Measurements from ENCODE around the gene KRT36. TPM values are rescaled to one million over a fixed set of nuclear protein-coding genes. Genes with fewer than 3 reads are reported as not detected.

KRT36 gene
- total and polyA plus RNA-seq, 10 of the 15 experiments (the other 5 are each of a cell fraction or from before 2014, with no cell fraction given), result not detected

GRCh38 chr17:41490000-41490990 lies 585 bp upstream of the KRT36 start:
- in situ Hi-C loops (cut with MboI), result no loop called here
- ChIA-PET POLR2A (no interaction called here), SMC1A (ENCODE audit: uncharacterized antibody, unreplicated experiment) (interaction anchor here (1.6 kb wide), 1 partner anchor 580 kb away, joined by 4 read pairs; no protein-coding TSS in a partner anchor), CTCF (interaction anchor here (0.6 to 1.6 kb wide), 3 partner anchors 58 to 182 kb away, joined by 3 to 5 read pairs (median 4); partner anchors contain the start of gene KRTAP16-1), RAD21 (ENCODE audit: unreplicated experiment) (no interaction called here)
- H3K27me3 ChIP-seq (replicated peaks in 1 of 2; ENCODE audit: control insufficient read depth in 2 of 2, insufficient read depth in 2 of 2, low read length in 1 of 2), result peaks cover 0 to 2% of the 10 kb centered on the region in 2 experiments; a peak in 2 of 4 replicates
- no peak overlapping the region for H3K27ac ChIP-seq (ENCODE audit: control insufficient read depth, insufficient read depth)
- H3K79me2 ChIP-seq (ENCODE audit: control insufficient read depth, insufficient read depth, low read length), result no peaks in the 10 kb centered on the region
- H3K9me3 ChIP-seq (replicated peaks; ENCODE audit: control insufficient read depth, insufficient read depth, low read length), result no peaks in the 10 kb centered on the region
- FAIRE-seq (no peak), ATAC-seq (no peak), DNase-seq (ENCODE audit: low read depth, low spot score) (no peak)
- BruUV-seq (replicated peaks), result no TSS peak
- H4K20me1 ChIP-seq (ENCODE audit: control insufficient read depth, insufficient read depth), result no peaks in the 10 kb centered on the region
- intact Hi-C loops (cut with micrococcal nuclease; ENCODE audit: unreplicated experiment), result no loop called here
- H3K9ac ChIP-seq (ENCODE audit: control insufficient read depth, insufficient read depth, low read length), result no peak overlapping the region
- no peak overlapping the region for H2AFZ ChIP-seq (ENCODE audit: control insufficient read depth, low read depth, low read length)
- H3K4me1 ChIP-seq (ENCODE audit: control insufficient read depth, insufficient read depth, low read length), result no peaks in the 10 kb centered on the region
- no peak for TF ChIP-seq YY1 (IDR thresholded peaks at IDR 0.05; ENCODE audit: low read depth, low read length)
- no peak for TF ChIP-seq ZNF274 (IDR thresholded peaks at IDR 0.05; ENCODE audit: insufficient read depth, insufficient read length)
- TF ChIP-seq STAT1 (conservative IDR thresholded peaks at IDR 0.05), result no peak
- TF ChIP-seq, protein P1, sequence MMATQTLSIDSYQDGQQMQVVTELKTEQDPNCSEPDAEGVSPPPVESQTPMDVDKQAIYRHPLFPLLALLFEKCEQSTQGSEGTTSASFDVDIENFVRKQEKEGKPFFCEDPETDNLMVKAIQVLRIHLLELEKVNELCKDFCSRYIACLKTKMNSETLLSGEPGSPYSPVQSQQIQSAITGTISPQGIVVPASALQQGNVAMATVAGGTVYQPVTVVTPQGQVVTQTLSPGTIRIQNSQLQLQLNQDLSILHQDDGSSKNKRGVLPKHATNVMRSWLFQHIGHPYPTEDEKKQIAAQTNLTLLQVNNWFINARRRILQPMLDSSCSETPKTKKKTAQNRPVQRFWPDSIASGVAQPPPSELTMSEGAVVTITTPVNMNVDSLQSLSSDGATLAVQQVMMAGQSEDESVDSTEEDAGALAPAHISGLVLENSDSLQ (IDR thresholded peaks at IDR 0.05), result no peak
- TF ChIP-seq RBBP5 (conservative IDR thresholded peaks at IDR 0.05), result no peak
- no peak for TF ChIP-seq KLF5 (IDR thresholded peaks at IDR 0.05; ENCODE audit: partially characterized antibody)
- TF ChIP-seq ZZZ3 (IDR thresholded peaks at IDR 0.05; ENCODE audit: control insufficient read depth, insufficient read length, low read depth), result no peak
- no peak for TF ChIP-seq HDGF (IDR thresholded peaks at IDR 0.05)
- TF ChIP-seq IRF5 (IDR thresholded peaks at IDR 0.05; ENCODE audit: borderline replicate concordance), result no peak
- no peak for TF ChIP-seq PAX8 (IDR thresholded peaks at IDR 0.05)
- 13% methylated on average over 10 of the region's 10 CpGs for WGBS (ENCODE audit: insufficient coverage, insufficient replicate concordance, low lambda C conversion rate, missing lambda C conversion rate)
- H3K4me3 ChIP-seq, result no peak overlapping the region
- H3K36me3 ChIP-seq (ENCODE audit: control insufficient read depth in 2 of 2, insufficient read depth in 2 of 2, low read length in 1 of 2), result no peaks in the 10 kb centered on the region
- no peak overlapping the region for H3K4me2 ChIP-seq (ENCODE audit: control insufficient read depth, insufficient read depth)
